GM18511 (cell line): ENCODE data around the gene TRIM65.

Experiments used
- ATAC-seq: cut with Tn5 transposase; IDR thresholded peaks from one replicate; pipeline ENCODE4 v1.9.1; 2021; ENCODE audit warnings: mild to moderate bottlenecking, moderate library complexity; ENCODE audit not compliant: unreplicated experiment

Gene TRIM65

GRCh38 chr17:75896415-75897159 lies at the start of gene TRIM65:
TSS of gene TRIM65 (minus strand) at chr17:75896951. CDS start at chr17:75896937, 14 bp downstream.
- ATAC-seq = peak; percentile 68

GRCh38 chr17:75945211-75945610 lies 48.5 kb upstream of the TRIM65 start:
- no peak for ATAC-seq

- ATAC-seq = no peak
Observed at GRCh38 chr17:75943491-75943890, 46.7 kb upstream of the TRIM65 start.

GRCh38 chr17:75942473-75942872 lies 45.7 kb upstream of the TRIM65 start:
- no peak for ATAC-seq

GRCh38 chr17:75941442-75941819 lies 44.7 kb upstream of the TRIM65 start:
- no peak for ATAC-seq

GRCh38 chr17:75940727-75941441 lies 44.1 kb upstream of the TRIM65 start, which contains the start of gene FBF1:
TSS of gene FBF1 (minus strand) at chr17:75941042. CDS start at chr17:75938149, 2,893 bp downstream.
- ATAC-seq = peak; percentile 97

- ATAC-seq = no peak
Observed at GRCh38 chr17:75937652-75938051, 40.9 kb upstream of the TRIM65 start.

- ATAC-seq = no peak
Observed at GRCh38 chr17:75933808-75934207, 37.1 kb upstream of the TRIM65 start.

GRCh38 chr17:75932852-75933251 lies 36.1 kb upstream of the TRIM65 start:
- no peak for ATAC-seq

GRCh38 chr17:75931062-75931461 lies 34.3 kb upstream of the TRIM65 start:
- no peak for ATAC-seq

GRCh38 chr17:75927286-75927922 lies 30.7 kb upstream of the TRIM65 start:
- ATAC-seq = no peak

GRCh38 chr17:75926456-75926855 lies 29.7 kb upstream of the TRIM65 start:
- no peak for ATAC-seq

GRCh38 chr17:75925912-75926311 lies 29.2 kb upstream of the TRIM65 start:
- ATAC-seq = no peak

- ATAC-seq = no peak
Observed at GRCh38 chr17:75925103-75925502, 28.4 kb upstream of the TRIM65 start.

- no peak for ATAC-seq
Observed at GRCh38 chr17:75922963-75923874, 26.5 kb upstream of the TRIM65 start.

GRCh38 chr17:75922173-75922961 lies 25.6 kb upstream of the TRIM65 start:
- no peak for ATAC-seq

GRCh38 chr17:75921596-75921995 lies 24.8 kb upstream of the TRIM65 start:
- no peak for ATAC-seq

- ATAC-seq = no peak
Observed at GRCh38 chr17:75920045-75920560, 23.4 kb upstream of the TRIM65 start.

- no peak for ATAC-seq
Observed at GRCh38 chr17:75919611-75920010, 22.9 kb upstream of the TRIM65 start.
